ENCODE data around the gene KLKB1.

The KLKB1 gene

GRCh38 chr4:186227221-186227620 lies at the start of gene KLKB1:
TSS of gene KLKB1 (plus strand) at chr4:186227507. CDS start at chr4:186228196, 689 bp downstream.
- no peak for DNase-seq

GRCh38 chr4:186188107-186188506 lies 39.2 kb upstream of the KLKB1 start:
- no peak for DNase-seq

- DNase-seq = no peak
Observed at GRCh38 chr4:186189656-186190055, 37.7 kb upstream of the KLKB1 start.

- DNase-seq = no peak
Observed at GRCh38 chr4:186190581-186191199, 36.6 kb upstream of the KLKB1 start.

GRCh38 chr4:186191200-186192065 lies 35.9 kb upstream of the KLKB1 start, which contains the start of gene CYP4V2:
TSS of gene CYP4V2 (plus strand) at chr4:186191567. CDS start at chr4:186191824, 257 bp downstream.
- DNase-seq = no peak

- no peak for DNase-seq
Observed at GRCh38 chr4:186192066-186192612, 35.2 kb upstream of the KLKB1 start.

- DNase-seq = no peak
Observed at GRCh38 chr4:186193851-186194250, 33.5 kb upstream of the KLKB1 start.

GRCh38 chr4:186196063-186196462 lies 31.2 kb upstream of the KLKB1 start:
- no peak for DNase-seq

GRCh38 chr4:186200516-186200915 lies 26.8 kb upstream of the KLKB1 start:
- DNase-seq = no peak

GRCh38 chr4:186201010-186201409 lies 26.3 kb upstream of the KLKB1 start:
- DNase-seq = no peak

- DNase-seq = no peak
Observed at GRCh38 chr4:186201535-186202230, 25.6 kb upstream of the KLKB1 start.

- DNase-seq = no peak
Observed at GRCh38 chr4:186202490-186203140, 24.7 kb upstream of the KLKB1 start.

GRCh38 chr4:186203406-186203805 lies 23.9 kb upstream of the KLKB1 start:
- no peak for DNase-seq

GRCh38 chr4:186204103-186204559 lies 23.2 kb upstream of the KLKB1 start:
- no peak for DNase-seq

GRCh38 chr4:186204686-186205085 lies 22.6 kb upstream of the KLKB1 start:
- DNase-seq = no peak

GRCh38 chr4:186205156-186205555 lies 22.2 kb upstream of the KLKB1 start:
- DNase-seq = no peak

- DNase-seq = no peak
Observed at GRCh38 chr4:186216465-186217024, 10.8 kb upstream of the KLKB1 start.

- DNase-seq = no peak
Observed at GRCh38 chr4:186217733-186218293, 9.5 kb upstream of the KLKB1 start.

- no peak for DNase-seq
Observed at GRCh38 chr4:186221624-186222023, 5.7 kb upstream of the KLKB1 start.

GRCh38 chr4:186225848-186226247 lies 1.5 kb upstream of the KLKB1 start:
- no peak for DNase-seq

GRCh38 chr4:186226521-186227189 lies 652 bp upstream of the KLKB1 start:
- no peak for DNase-seq

Data from cortex of kidney (tissue), 1 donor.